SK-N-SH (cell line): ENCODE data around the gene PYGO2. TPM values are rescaled to one million over a fixed set of nuclear protein-coding genes. Genes with fewer than 3 reads are reported as not detected.

Experiments
- CTCF ChIA-PET: fragments of 300-600, 350-600 bp; formaldehyde crosslinking; extraction: SDS; loops from one replicate; lab custom pipeline; 2021; lab: Yijun Ruan, JAX
- POLR2A ChIA-PET: fragments of 350-600 bp; sonication (Branson Sonifier 250); formaldehyde crosslinking; extraction: SDS; loops from one replicate; lab custom pipeline; 2020; ENCODE audit warnings: antibody characterized with exemption, inconsistent platforms; lab: Yijun Ruan, JAX
- DNase-seq: peaks from one replicate; pipeline ENCODE4 v3.0.0; 2012
- H2AFZ ChIP-seq: fragments of 200-600 bp; sonication (generic); 2 replicates; pipeline ENCODE4 v1.8.1; 2016; ENCODE audit warnings: antibody characterized with exemption, mild to moderate bottlenecking, low read depth
- H3F3A ChIP-seq: fragments of 200-600 bp; sonication (generic); replicated peaks from 2 replicates; pipeline ENCODE3; 2016; ENCODE audit warnings: antibody characterized with exemption, mild to moderate bottlenecking; ENCODE audit not compliant: insufficient read depth
- H3K27ac ChIP-seq, 2 experiments: fragments of 200-500 bp in 1 of 2; fragments of 200-600 bp in 1 of 2; sonication (Bioruptor generic) in 1 of 2; sonication (generic), shearing (Covaris generic) in 1 of 2; 2 replicates each; pipeline versions ENCODE4 v1.5.1 to v1.6.1; 2014 to 2016; ENCODE audit warnings: low read depth in 2 of 2, inconsistent platforms in 1 of 2, low read length in 1 of 2, mild to moderate bottlenecking in 1 of 2, mixed read lengths in 1 of 2
- H3K27me3 ChIP-seq: fragments of 200-600 bp; sonication (generic), shearing (Covaris generic); 2 replicates; pipeline ENCODE4 v1.6.1; 2016; ENCODE audit warnings: mixed run types; ENCODE audit not compliant: insufficient read depth
- H3K36me3 ChIP-seq, 2 experiments: fragments of 200-500 bp in 1 of 2; fragments of 200-600 bp in 1 of 2; sonication (Bioruptor generic) in 1 of 2; sonication (generic) in 1 of 2; replicated peaks in 1 of 2; 2 replicates each; pipeline versions ENCODE3 to v1.5.1; 2014 to 2016; ENCODE audit warnings: low read length in 1 of 2, mild to moderate bottlenecking in 1 of 2; ENCODE audit not compliant: insufficient read depth in 2 of 2, control insufficient read depth in 1 of 2
- H3K4me1 ChIP-seq, 2 experiments: fragments of 200-500 bp in 1 of 2; fragments of 200-600 bp in 1 of 2; sonication (Bioruptor generic) in 1 of 2; sonication (generic), shearing (Covaris generic) in 1 of 2; 2 replicates each; pipeline versions ENCODE4 v1.5.1 to v1.6.1; 2014 to 2016; ENCODE audit warnings: low read depth in 1 of 2, low read length in 1 of 2, mixed run types in 1 of 2; ENCODE audit not compliant: insufficient read depth in 2 of 2, control insufficient read depth in 1 of 2
- H3K4me2 ChIP-seq: fragments of 200-600 bp; sonication (generic), shearing (Covaris generic); 2 replicates; pipeline ENCODE4 v1.6.1; 2017; ENCODE audit warnings: mixed run types
- H3K4me3 ChIP-seq, 2 experiments: fragments of 200-500 bp in 1 of 2; fragments of 200-600 bp in 1 of 2; sonication (Bioruptor generic) in 1 of 2; sonication (generic), shearing (Covaris generic) in 1 of 2; 2 replicates each; pipeline versions ENCODE4 v1.5.1 to v1.8.1; 2014 to 2016; ENCODE audit warnings: low read depth in 2 of 2, inconsistent platforms in 1 of 2, low read length in 1 of 2, mild to moderate bottlenecking in 1 of 2, mixed read lengths in 1 of 2, moderate library complexity in 1 of 2
- H3K79me2 ChIP-seq: fragments of 200-600 bp; sonication (generic); 2 replicates; pipeline ENCODE4 v1.8.1; 2017; ENCODE audit warnings: mild to moderate bottlenecking; ENCODE audit not compliant: insufficient read depth
- H3K9ac ChIP-seq: fragments of 200-600 bp; sonication (generic); 2 replicates; pipeline ENCODE4 v1.6.1; 2017; ENCODE audit warnings: mixed run types
- H3K9me2 ChIP-seq: fragments of 200-600 bp; sonication (generic); 2 replicates; pipeline ENCODE4 v1.6.1; 2017; ENCODE audit warnings: mixed run types
- H3K9me3 ChIP-seq: fragments of 200-600 bp; sonication (generic); 2 replicates; pipeline ENCODE4 v1.6.1; 2017; ENCODE audit warnings: mixed run types, mild to moderate bottlenecking, moderate library complexity
- H4K20me1 ChIP-seq: fragments of 200-600 bp; sonication (generic); 2 replicates; pipeline ENCODE4 v1.6.1; 2017; ENCODE audit warnings: mild to moderate bottlenecking, mixed run types; ENCODE audit not compliant: insufficient read depth
- ELF1 ChIP-seq: IDR thresholded peaks from 2 replicates; pipeline ENCODE4 v1.4.0; 2012
- FOXJ3 ChIP-seq: sonication (generic); formaldehyde crosslinking; IDR thresholded peaks from 2 replicates; pipeline ENCODE4 v1.5.1; 2020; ENCODE audit warnings: mild to moderate bottlenecking, missing genetic modification reagents
- GATA2 ChIP-seq: sonication (generic); formaldehyde crosslinking; IDR thresholded peaks from 2 replicates; pipeline ENCODE4 v1.5.0; 2020; ENCODE audit warnings: mild to moderate bottlenecking, missing genetic modification reagents
- NFIC ChIP-seq: IDR thresholded peaks from 2 replicates; pipeline ENCODE4 v1.4.0; 2012; ENCODE audit warnings: borderline replicate concordance
- RAD21 ChIP-seq: IDR thresholded peaks from 2 replicates; pipeline ENCODE4 v1.6.1; 2012; ENCODE audit warnings: mild to moderate bottlenecking, low read length
- RCOR1 ChIP-seq: fragments of 150-350 bp; IDR thresholded peaks from 2 replicates; pipeline ENCODE4 v1.6.1; 2017; ENCODE audit warnings: antibody characterized with exemption, low read length
- RFX5 ChIP-seq: IDR thresholded peaks from 2 replicates; pipeline ENCODE4 v1.6.1; 2012; ENCODE audit warnings: mild to moderate bottlenecking, improper control_type of control experiment, low read length
- SIN3A ChIP-seq: IDR thresholded peaks from 2 replicates; pipeline ENCODE4 v1.6.1; 2012; ENCODE audit warnings: low read depth, mild to moderate bottlenecking, low read length, moderate library complexity, borderline replicate concordance
- SMC3 ChIP-seq: IDR thresholded peaks from 2 replicates; pipeline ENCODE4 v1.6.1; 2012; ENCODE audit warnings: low read depth, low read length, improper control_type of control experiment
- TAF1 ChIP-seq: IDR thresholded peaks from 2 replicates; pipeline ENCODE4 v1.6.1; 2012; ENCODE audit warnings: low read depth, mild to moderate bottlenecking, low read length, moderate library complexity, borderline replicate concordance
- WGBS: methylation state at CpG from one replicate; pipeline ENCODE4 v1.1.6; 2017; ENCODE audit warnings: low lambda C conversion rate; 5-methylcytosine and 5-hydroxymethylcytosine counted together
- polyA plus RNA-seq, 3 experiments: library from polyadenylated mRNA; depleted of rRNA; stranded (reverse); fragments of >200 nt; gene quantifications; 2 replicates each; pipeline ENCODE4 v1.2.3, GENCODE V29; 2012
- TF ChIP-seq, protein P1 (sequence below): IDR thresholded peaks from 2 replicates; pipeline ENCODE4 v1.4.0; 2012; ENCODE audit warnings: low read depth
- TF ChIP-seq, protein P2 (sequence below): fragments of 150-350 bp; IDR thresholded peaks from 2 replicates; pipeline ENCODE4 v1.6.1; 2017; ENCODE audit warnings: antibody characterized with exemption, low read length, low read depth, borderline replicate concordance
- TF ChIP-seq, protein P3 (sequence below): fragments of 200-600 bp; sonication (generic); IDR thresholded peaks from 2 replicates; pipeline ENCODE4 v1.6.1; 2017; ENCODE audit warnings: antibody characterized with exemption, mild to moderate bottlenecking, moderate library complexity
- TF ChIP-seq, protein P4 (sequence below): IDR thresholded peaks from 2 replicates; pipeline ENCODE4; 2012
- TF ChIP-seq, protein P5 (sequence below): IDR thresholded peaks from 2 replicates; pipeline ENCODE4 v1.4.0; 2012; ENCODE audit warnings: low read depth, borderline replicate concordance

Gene PYGO2
- polyA plus RNA-seq, 1 of the 3 experiments (the other 2 are of a cell fraction), result 23.3 TPM

DNA sequence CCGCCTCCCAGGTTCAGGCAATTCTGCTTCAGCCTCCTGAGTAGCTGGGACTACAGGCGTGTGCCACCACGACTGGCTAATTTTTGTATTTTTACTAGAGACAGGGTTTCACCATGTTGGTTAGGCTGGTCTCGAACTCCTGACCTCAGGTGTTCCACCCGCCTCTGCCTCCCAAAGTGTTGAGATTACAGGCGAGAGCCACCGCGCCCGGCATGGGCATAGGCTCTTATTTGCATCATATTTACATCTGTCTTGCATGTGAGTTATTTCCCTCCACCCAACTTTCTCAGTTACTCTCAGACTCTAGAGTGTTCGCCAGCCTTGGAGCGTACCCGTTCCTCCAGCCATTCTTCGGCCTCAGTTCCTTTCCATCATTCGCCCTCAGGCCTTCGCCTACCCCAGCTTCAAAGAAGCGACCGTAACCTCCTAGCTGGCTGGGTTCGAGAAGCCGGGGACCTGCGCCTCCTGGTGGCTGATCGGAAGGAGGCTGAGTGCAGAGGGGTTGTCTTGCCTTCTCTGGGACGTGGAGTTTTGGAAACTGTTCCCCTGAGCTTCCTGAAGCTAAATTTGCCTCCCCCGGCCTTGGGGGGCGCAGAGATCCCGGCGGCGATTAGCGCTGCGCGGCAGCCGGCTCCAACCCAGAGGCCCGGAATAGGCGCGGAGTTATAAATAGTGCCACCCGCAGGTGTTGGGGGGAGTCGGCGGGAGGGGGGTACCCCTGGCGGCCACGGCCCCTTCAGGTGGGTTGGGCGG, 37.4 kb upstream of the PYGO2 start:
- no peaks in the 10 kb centered on the region for H3K27me3 ChIP-seq

More for the DNA sequence above, 37.4 kb upstream of the PYGO2 start:
- peak overlapping the region; percentile 2; the same call in 1 of the 2 replicates for H3K9ac ChIP-seq
- no peaks in the 10 kb centered on the region for H3K9me2 ChIP-seq
- peaks cover 17% of the 10 kb centered on the region for H3K79me2 ChIP-seq
- H3K9me3 ChIP-seq, result no peaks in the 10 kb centered on the region
- TF ChIP-seq, protein P1, sequence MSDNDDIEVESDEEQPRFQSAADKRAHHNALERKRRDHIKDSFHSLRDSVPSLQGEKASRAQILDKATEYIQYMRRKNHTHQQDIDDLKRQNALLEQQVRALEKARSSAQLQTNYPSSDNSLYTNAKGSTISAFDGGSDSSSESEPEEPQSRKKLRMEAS, result peak; percentile 20; the same call in 1 of the 2 replicates
- peak; percentile 12; the same call in 1 of the 2 replicates for TF ChIP-seq GATA2 (CRISPR knock-in tag)
- peak; percentile 56; the same call in 1 of the 2 replicates for TF ChIP-seq RCOR1
- peak; percentile 70 for TF ChIP-seq RAD21
- TF ChIP-seq, protein P2, sequence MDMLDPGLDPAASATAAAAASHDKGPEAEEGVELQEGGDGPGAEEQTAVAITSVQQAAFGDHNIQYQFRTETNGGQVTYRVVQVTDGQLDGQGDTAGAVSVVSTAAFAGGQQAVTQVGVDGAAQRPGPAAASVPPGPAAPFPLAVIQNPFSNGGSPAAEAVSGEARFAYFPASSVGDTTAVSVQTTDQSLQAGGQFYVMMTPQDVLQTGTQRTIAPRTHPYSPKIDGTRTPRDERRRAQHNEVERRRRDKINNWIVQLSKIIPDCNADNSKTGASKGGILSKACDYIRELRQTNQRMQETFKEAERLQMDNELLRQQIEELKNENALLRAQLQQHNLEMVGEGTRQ, result no peak
- peak; percentile 82 for TF ChIP-seq SMC3
- TF ChIP-seq RFX5, result no peak
- peak; percentile 50; the same call in 1 of the 2 replicates for TF ChIP-seq SIN3A
- TF ChIP-seq, protein P3, sequence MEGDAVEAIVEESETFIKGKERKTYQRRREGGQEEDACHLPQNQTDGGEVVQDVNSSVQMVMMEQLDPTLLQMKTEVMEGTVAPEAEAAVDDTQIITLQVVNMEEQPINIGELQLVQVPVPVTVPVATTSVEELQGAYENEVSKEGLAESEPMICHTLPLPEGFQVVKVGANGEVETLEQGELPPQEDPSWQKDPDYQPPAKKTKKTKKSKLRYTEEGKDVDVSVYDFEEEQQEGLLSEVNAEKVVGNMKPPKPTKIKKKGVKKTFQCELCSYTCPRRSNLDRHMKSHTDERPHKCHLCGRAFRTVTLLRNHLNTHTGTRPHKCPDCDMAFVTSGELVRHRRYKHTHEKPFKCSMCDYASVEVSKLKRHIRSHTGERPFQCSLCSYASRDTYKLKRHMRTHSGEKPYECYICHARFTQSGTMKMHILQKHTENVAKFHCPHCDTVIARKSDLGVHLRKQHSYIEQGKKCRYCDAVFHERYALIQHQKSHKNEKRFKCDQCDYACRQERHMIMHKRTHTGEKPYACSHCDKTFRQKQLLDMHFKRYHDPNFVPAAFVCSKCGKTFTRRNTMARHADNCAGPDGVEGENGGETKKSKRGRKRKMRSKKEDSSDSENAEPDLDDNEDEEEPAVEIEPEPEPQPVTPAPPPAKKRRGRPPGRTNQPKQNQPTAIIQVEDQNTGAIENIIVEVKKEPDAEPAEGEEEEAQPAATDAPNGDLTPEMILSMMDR, result peak; percentile 97
- 0 out of 2 replicates have a peak, but pooled peaks have one; percentile 14 for TF ChIP-seq FOXJ3
- no peak for TF ChIP-seq TAF1
- TF ChIP-seq NFIC, result no peak
- TF ChIP-seq, protein P4, sequence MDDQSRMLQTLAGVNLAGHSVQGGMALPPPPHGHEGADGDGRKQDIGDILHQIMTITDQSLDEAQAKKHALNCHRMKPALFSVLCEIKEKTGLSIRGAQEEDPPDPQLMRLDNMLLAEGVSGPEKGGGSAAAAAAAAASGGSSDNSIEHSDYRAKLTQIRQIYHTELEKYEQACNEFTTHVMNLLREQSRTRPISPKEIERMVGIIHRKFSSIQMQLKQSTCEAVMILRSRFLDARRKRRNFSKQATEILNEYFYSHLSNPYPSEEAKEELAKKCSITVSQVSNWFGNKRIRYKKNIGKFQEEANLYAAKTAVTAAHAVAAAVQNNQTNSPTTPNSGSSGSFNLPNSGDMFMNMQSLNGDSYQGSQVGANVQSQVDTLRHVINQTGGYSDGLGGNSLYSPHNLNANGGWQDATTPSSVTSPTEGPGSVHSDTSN, result no peak
- TF ChIP-seq, protein P5, sequence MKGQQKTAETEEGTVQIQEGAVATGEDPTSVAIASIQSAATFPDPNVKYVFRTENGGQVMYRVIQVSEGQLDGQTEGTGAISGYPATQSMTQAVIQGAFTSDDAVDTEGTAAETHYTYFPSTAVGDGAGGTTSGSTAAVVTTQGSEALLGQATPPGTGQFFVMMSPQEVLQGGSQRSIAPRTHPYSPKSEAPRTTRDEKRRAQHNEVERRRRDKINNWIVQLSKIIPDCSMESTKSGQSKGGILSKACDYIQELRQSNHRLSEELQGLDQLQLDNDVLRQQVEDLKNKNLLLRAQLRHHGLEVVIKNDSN, result no peak
- no peak for TF ChIP-seq ELF1
- peaks cover 27% of the 10 kb centered on the region for H3F3A ChIP-seq
- H3K4me3 ChIP-seq, result peak overlapping the region; percentile 48 to 57; a peak in 3 of 4 replicates
- H3K4me1 ChIP-seq, result peaks cover 13 to 19% of the 10 kb centered on the region in 2 experiments
- ChIA-PET POLR2A (interaction anchor here (0.7 to 3.0 kb wide), 6 partner anchors 11 to 45 kb away, joined by 3 to 18 read pairs (median 5); partner anchors contain the start of genes FLAD1, PBXIP1, PYGO2 and SHC1), CTCF (interaction anchor here (0.6 to 14.0 kb wide), 33 partner anchors 9 to 518 kb away, joined by 3 to 640 read pairs (median 6); partner anchors contain the start of genes ADAM15, CKS1B, CLK2 and EFNA3)
- H3K4me2 ChIP-seq, result peak overlapping the region; percentile 96
- peak overlapping the region; percentile 7 to 94; a peak in 3 of 4 replicates for H3K27ac ChIP-seq
- H4K20me1 ChIP-seq, result no peaks in the 10 kb centered on the region
- WGBS, result 34% methylated on average over 24 of the region's 40 CpGs
- H3K36me3 ChIP-seq, result no peaks in the 10 kb centered on the region
- DNase-seq, result peak; percentile 78
- peak overlapping the region; percentile 54; the same call in 1 of the 2 replicates for H2AFZ ChIP-seq
